ENCODE results near the gene WT1.

The WT1 gene

GRCh38 chr11:32366666-32367065, 68.7 kb downstream of the WT1 start:
- Mint-ChIP-seq H3K4me3 (no peak overlapping the region), H3K36me3 (ENCODE audit: low read depth) (peaks cover 4% of the 10 kb centered on the region), H3K27me3 (ENCODE audit: low read depth) (peaks cover 9% of the 10 kb centered on the region), H3K27ac (peak overlapping the region; percentile 45 to 76 (median 67)), H3K4me1 (peaks cover 6% of the 10 kb centered on the region), H3K9me3 (peaks cover 23% of the 10 kb centered on the region)
- no peak for TF ChIP-seq CTCF (IDR thresholded peaks at IDR 0.05; ENCODE audit: unreplicated experiment in 3 of 3)

GRCh38 chr11:32365192-32365591, 70.1 kb downstream of the WT1 start:
- Mint-ChIP-seq H3K36me3 (ENCODE audit: low read depth) (no peaks in the 10 kb centered on the region), H3K9me3 (peaks cover 17% of the 10 kb centered on the region), H3K27me3 (ENCODE audit: low read depth) (peaks cover 12% of the 10 kb centered on the region), H3K4me1 (peaks cover 10% of the 10 kb centered on the region), H3K4me3 (no peak overlapping the region), H3K27ac (no peak overlapping the region)
- no peak for TF ChIP-seq CTCF (IDR thresholded peaks at IDR 0.05; ENCODE audit: unreplicated experiment in 3 of 3)

GRCh38 chr11:32358729-32359128, 76.6 kb downstream of the WT1 start:
- Mint-ChIP-seq H3K36me3 (ENCODE audit: low read depth) (no peaks in the 10 kb centered on the region), H3K27ac (peak overlapping the region; percentile 30 to 59 (median 34)), H3K4me1 (peaks cover 44% of the 10 kb centered on the region), H3K27me3 (ENCODE audit: low read depth) (peaks cover 26% of the 10 kb centered on the region), H3K4me3 (no peak overlapping the region), H3K9me3 (peaks cover 8% of the 10 kb centered on the region)
- no peak for TF ChIP-seq CTCF (IDR thresholded peaks at IDR 0.05; ENCODE audit: unreplicated experiment in 3 of 3)

- no peaks in the 10 kb centered on the region for H3K9me3 Mint-ChIP-seq
- H3K27ac Mint-ChIP-seq: peak overlapping the region in 1 of 3 experiments; percentile 1
- no peak for TF ChIP-seq CTCF (IDR thresholded peaks at IDR 0.05; ENCODE audit: unreplicated experiment in 3 of 3)
- H3K4me1 Mint-ChIP-seq: peaks cover 52% of the 10 kb centered on the region
- no peaks in the 10 kb centered on the region for H3K36me3 Mint-ChIP-seq (ENCODE audit: low read depth)
- H3K27me3 Mint-ChIP-seq (ENCODE audit: low read depth): peaks cover 24% of the 10 kb centered on the region
- no peak overlapping the region for H3K4me3 Mint-ChIP-seq
Measured at GRCh38 chr11:32353884-32354283, 81.5 kb downstream of the WT1 start.

- Mint-ChIP-seq H3K36me3 (ENCODE audit: low read depth) (no peaks in the 10 kb centered on the region), H3K4me3 (no peak overlapping the region), H3K27ac (peak overlapping the region in 2 of 3 experiments; percentile 40 to 55), H3K4me1 (peaks cover 40% of the 10 kb centered on the region), H3K27me3 (ENCODE audit: low read depth) (peaks cover 7% of the 10 kb centered on the region), H3K9me3 (no peaks in the 10 kb centered on the region)
- TF ChIP-seq CTCF (IDR thresholded peaks at IDR 0.05; ENCODE audit: unreplicated experiment in 3 of 3): no peak
Measured at GRCh38 chr11:32348502-32348901, 86.8 kb downstream of the WT1 start.

GRCh38 chr11:32344946-32345345, 90.4 kb downstream of the WT1 start:
- H3K36me3 Mint-ChIP-seq (ENCODE audit: low read depth): no peaks in the 10 kb centered on the region
- no peak for TF ChIP-seq CTCF (IDR thresholded peaks at IDR 0.05; ENCODE audit: unreplicated experiment in 3 of 3)
- no peaks in the 10 kb centered on the region for H3K9me3 Mint-ChIP-seq
- H3K4me3 Mint-ChIP-seq: no peak overlapping the region
- peak overlapping the region; percentile 86 to 90 (median 89) for H3K27ac Mint-ChIP-seq
- H3K27me3 Mint-ChIP-seq (ENCODE audit: low read depth): no peaks in the 10 kb centered on the region
- H3K4me1 Mint-ChIP-seq: peaks cover 53% of the 10 kb centered on the region

Data from nephron (organoid).